GM12878 (cell line): Measurements from ENCODE around the gene PAQR9.

Source experiments
- CREB1 ChIP-seq: IDR thresholded peaks from 2 replicates; pipeline ENCODE4 v1.6.1; 2012; ENCODE audit warnings: low read depth, mild to moderate bottlenecking, inconsistent platforms
- EZH2 ChIP-seq: IDR thresholded peaks from 2 replicates; pipeline ENCODE4 v1.6.1; 2012; ENCODE audit warnings: low read depth, mild to moderate bottlenecking, control low read depth, inconsistent platforms, low read length, borderline replicate concordance; ENCODE audit not compliant: control insufficient read depth
- JUNB ChIP-seq: IDR thresholded peaks from 2 replicates; pipeline ENCODE4 v1.6.1; 2016; ENCODE audit warnings: antibody characterized with exemption, mild to moderate bottlenecking
- LARP7 ChIP-seq: fragments of 450-650 bp; IDR thresholded peaks from 2 replicates; pipeline ENCODE4 v1.6.1; 2017; ENCODE audit warnings: mild to moderate bottlenecking
- NFXL1 ChIP-seq: fragments of 450-650 bp; IDR thresholded peaks from 2 replicates; pipeline ENCODE4 v1.6.1; 2017; ENCODE audit warnings: antibody characterized with exemption, mild to moderate bottlenecking, borderline replicate concordance
- NR2C2 ChIP-seq: IDR thresholded peaks from 2 replicates; pipeline ENCODE4 v1.6.1; 2011; ENCODE audit warnings: borderline replicate concordance, low read depth; ENCODE audit not compliant: control insufficient read depth, insufficient read length
- POLR2AphosphoS5 ChIP-seq: IDR thresholded peaks from 2 replicates; pipeline ENCODE4 v1.6.1; 2011; ENCODE audit warnings: mild to moderate bottlenecking, low read length, inconsistent platforms
- SREBF1 ChIP-seq: IDR thresholded peaks from 2 replicates; pipeline ENCODE4 v1.6.1; 2012; ENCODE audit warnings: mild to moderate bottlenecking, low read length
- TF ChIP-seq, protein P1 (sequence below), 3 experiments: IDR thresholded peaks in 2 of 3; conservative IDR thresholded peaks in 1 of 3; 2 replicates each; pipeline ENCODE4 v1.5.1; 2011; ENCODE audit warnings: low read depth in 3 of 3, low read length in 3 of 3, mild to moderate bottlenecking in 3 of 3, control low read depth in 2 of 3, moderate library complexity in 2 of 3, inconsistent platforms in 1 of 3, mixed read lengths in 1 of 3; ENCODE audit not compliant: control insufficient read depth in 2 of 3, insufficient read depth in 1 of 3; ENCODE audit errors: extremely low read depth in 1 of 3

GRCh38 chr3:142934128-142934886, 29.2 kb downstream of the PAQR9 start:
- TF ChIP-seq, protein P1, sequence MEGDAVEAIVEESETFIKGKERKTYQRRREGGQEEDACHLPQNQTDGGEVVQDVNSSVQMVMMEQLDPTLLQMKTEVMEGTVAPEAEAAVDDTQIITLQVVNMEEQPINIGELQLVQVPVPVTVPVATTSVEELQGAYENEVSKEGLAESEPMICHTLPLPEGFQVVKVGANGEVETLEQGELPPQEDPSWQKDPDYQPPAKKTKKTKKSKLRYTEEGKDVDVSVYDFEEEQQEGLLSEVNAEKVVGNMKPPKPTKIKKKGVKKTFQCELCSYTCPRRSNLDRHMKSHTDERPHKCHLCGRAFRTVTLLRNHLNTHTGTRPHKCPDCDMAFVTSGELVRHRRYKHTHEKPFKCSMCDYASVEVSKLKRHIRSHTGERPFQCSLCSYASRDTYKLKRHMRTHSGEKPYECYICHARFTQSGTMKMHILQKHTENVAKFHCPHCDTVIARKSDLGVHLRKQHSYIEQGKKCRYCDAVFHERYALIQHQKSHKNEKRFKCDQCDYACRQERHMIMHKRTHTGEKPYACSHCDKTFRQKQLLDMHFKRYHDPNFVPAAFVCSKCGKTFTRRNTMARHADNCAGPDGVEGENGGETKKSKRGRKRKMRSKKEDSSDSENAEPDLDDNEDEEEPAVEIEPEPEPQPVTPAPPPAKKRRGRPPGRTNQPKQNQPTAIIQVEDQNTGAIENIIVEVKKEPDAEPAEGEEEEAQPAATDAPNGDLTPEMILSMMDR (IDR thresholded peaks at IDR 0.05 in 2 of 3, conservative IDR thresholded peaks at IDR 0.05 in 1 of 3; ENCODE audit: control insufficient read depth in 2 of 3, extremely low read depth in 1 of 3, insufficient read depth in 1 of 3, low read depth in 3 of 3, low read length in 3 of 3): no peak
- TF ChIP-seq LARP7 (no peak), CREB1 (no peak), NR2C2 (no peak), EZH2 (no peak), SREBF1 (no peak), JUNB (no peak), POLR2AphosphoS5 (no peak), NFXL1 (no peak)
